T-helper 1 cell treated with Interleukin-12 subunit alpha and Interleukin-12 subunit beta and Interleukin-4 antibody, amounts not matched to agents 30 ng/mL and 1 ng/mL, for 36 hours (primary cell): ENCODE data around the gene DYRK3. TPM values are rescaled to one million over a fixed set of nuclear protein-coding genes. Genes with fewer than 3 reads are reported as not detected.

Source experiments
- intact Hi-C: fragments of 100-400 bp; cut with micrococcal nuclease; formaldehyde crosslinking; loops from one replicate; pipeline ENCODE4 v1.15.1; 2024
- total RNA-seq: library from RNA; stranded (reverse); gene quantifications from 2 replicates; pipeline ENCODE4 v1.2.3, GENCODE V29; 2022

The DYRK3 gene
- total RNA-seq, 1 donor from 2014 or later = 11.2 TPM

GRCh38 chr1:206696812-206697585 is 61.7 kb downstream of the DYRK3 start:
- intact Hi-C loops = no loop called here

GRCh38 chr1:206698011-206698410 is 62.7 kb downstream of the DYRK3 start:
- intact Hi-C loops = no loop called here

Other genes with a start within 250 kb of the DYRK3 start
- gene IKBKE, start 165.1 kb upstream of the DYRK3 start, total RNA-seq = 228 and 229 TPM in 2 replicates
- 248 and 252 TPM in 2 replicates for gene RASSF5, start 128.0 kb upstream of the DYRK3 start, total RNA-seq
- 49.3 and 49.5 TPM in 2 replicates for gene EIF2D, start 23.1 kb upstream of the DYRK3 start, total RNA-seq
- 98.5 and 100 TPM in 2 replicates for gene MAPKAPK2, start 49.4 kb downstream of the DYRK3 start, total RNA-seq
- not detected in 2 replicates for gene IL19, start 135.2 kb downstream of the DYRK3 start, total RNA-seq
- gene IL10, start 137.0 kb downstream of the DYRK3 start, total RNA-seq = 1.5 and 1.7 TPM in 2 replicates
- not detected in 2 replicates for gene IL20, start 230.1 kb downstream of the DYRK3 start, total RNA-seq